H9 (cell line): ENCODE results near the gene KIRREL3. TPM values are rescaled to one million over a fixed set of nuclear protein-coding genes. Genes with fewer than 3 reads are reported as not detected.

ENCODE experiments used
- DNase-seq: peaks from one replicate; pipeline ENCODE4 v3.0.0-alpha.2; 2017
- H2AFZ ChIP-seq: one replicate; pipeline ENCODE4 v1.6.1; 2013; ENCODE audit warnings: mild to moderate bottlenecking, low read length, control low read depth, moderate library complexity
- H2AK5ac ChIP-seq: 2 replicates; pipeline ENCODE4 v1.6.1; 2013; ENCODE audit warnings: low read length, control low read depth, mixed read lengths; ENCODE audit not compliant: insufficient read length
- H2BK120ac ChIP-seq: one replicate; pipeline ENCODE4 v1.6.1; 2013; ENCODE audit warnings: low read depth, mild to moderate bottlenecking, low read length, control low read depth, inconsistent platforms; ENCODE audit not compliant: poor library complexity, severe bottlenecking
- H2BK12ac ChIP-seq: 2 replicates; pipeline ENCODE4 v1.6.1; 2013; ENCODE audit warnings: low read length, control low read depth, mixed read lengths, low read depth; ENCODE audit not compliant: insufficient read length
- H2BK15ac ChIP-seq: 2 replicates; pipeline ENCODE4 v1.6.1; 2013; ENCODE audit warnings: low read depth, low read length, control low read depth
- H2BK20ac ChIP-seq: one replicate; pipeline ENCODE4 v1.6.1; 2013; ENCODE audit warnings: low read depth, mild to moderate bottlenecking, low read length, control low read depth, inconsistent platforms; ENCODE audit not compliant: poor library complexity, severe bottlenecking
- H2BK5ac ChIP-seq: 2 replicates; pipeline ENCODE4 v1.6.1; 2013; ENCODE audit warnings: low read length, control low read depth, mixed read lengths; ENCODE audit not compliant: insufficient read length
- H3K14ac ChIP-seq: 2 replicates; pipeline ENCODE4 v1.6.1; 2013; ENCODE audit warnings: low read length, control low read depth; ENCODE audit not compliant: insufficient read depth
- H3K18ac ChIP-seq: 2 replicates; pipeline ENCODE4 v1.6.1; 2013; ENCODE audit warnings: low read depth, mild to moderate bottlenecking, mixed read lengths, low read length, control low read depth; ENCODE audit not compliant: insufficient read length
- H3K23ac ChIP-seq: 2 replicates; pipeline ENCODE4 v1.6.1; 2013; ENCODE audit warnings: low read length, control low read depth, mixed read lengths, low read depth; ENCODE audit not compliant: insufficient read length
- H3K23me2 ChIP-seq: 2 replicates; pipeline ENCODE4 v1.6.1; 2013; ENCODE audit warnings: low read depth, mild to moderate bottlenecking, mixed read lengths, low read length, control low read depth; ENCODE audit not compliant: insufficient read length, poor library complexity, severe bottlenecking
- H3K27ac ChIP-seq: 2 replicates; pipeline ENCODE4 v1.5.1; 2013; ENCODE audit warnings: low read length, control low read depth, mixed read lengths, low read depth; ENCODE audit not compliant: insufficient read length
- H3K27me3 ChIP-seq: 2 replicates; pipeline ENCODE4 v1.6.1; 2013; ENCODE audit warnings: low read length, control low read depth, inconsistent platforms; ENCODE audit not compliant: insufficient read depth
- H3K4ac ChIP-seq: 2 replicates; pipeline ENCODE4 v1.6.1; 2013; ENCODE audit warnings: low read depth, mild to moderate bottlenecking, control low read depth, inconsistent platforms, low read length, moderate library complexity
- H3K4me1 ChIP-seq: 2 replicates; pipeline ENCODE4 v1.6.1; 2013; ENCODE audit warnings: low read length, control low read depth, inconsistent platforms; ENCODE audit not compliant: insufficient read depth
- H3K4me2 ChIP-seq: 2 replicates; pipeline ENCODE4 v1.6.1; 2013; ENCODE audit warnings: low read length, control low read depth, mixed read lengths; ENCODE audit not compliant: insufficient read length, insufficient read depth
- H3K56ac ChIP-seq: 2 replicates; pipeline ENCODE4 v1.6.1; 2013; ENCODE audit warnings: low read depth, mild to moderate bottlenecking, mixed read lengths, low read length, control low read depth; ENCODE audit not compliant: insufficient read length
- H3K79me1 ChIP-seq: 2 replicates; pipeline ENCODE4 v1.6.1; 2013; ENCODE audit warnings: low read depth, mild to moderate bottlenecking, moderate library complexity, low read length, control low read depth, inconsistent platforms; ENCODE audit not compliant: insufficient read depth, poor library complexity, severe bottlenecking
- H3K79me2 ChIP-seq: 2 replicates; pipeline ENCODE4 v1.6.1; 2013; ENCODE audit warnings: low read length, control low read depth, inconsistent platforms; ENCODE audit not compliant: insufficient read depth
- H3K9ac ChIP-seq: 2 replicates; pipeline ENCODE4 v1.6.1; 2013; ENCODE audit warnings: low read length, control low read depth, mixed read lengths; ENCODE audit not compliant: insufficient read length; ENCODE audit errors: extremely low read depth
- H3K9me3 ChIP-seq: one replicate; pipeline ENCODE4 v1.6.1; 2013; ENCODE audit warnings: low read depth, low read length, inconsistent platforms; ENCODE audit not compliant: control insufficient read depth
- H3T11ph ChIP-seq: one replicate; pipeline ENCODE4 v1.6.1; 2013; ENCODE audit warnings: mild to moderate bottlenecking, low read length, control low read depth, inconsistent platforms
- H4K20me1 ChIP-seq: one replicate; pipeline ENCODE4 v1.6.1; 2013; ENCODE audit not compliant: control insufficient read depth, insufficient read length, insufficient read depth
- H4K5ac ChIP-seq: 2 replicates; pipeline ENCODE4 v1.6.1; 2013; ENCODE audit warnings: low read depth, mild to moderate bottlenecking, mixed read lengths, low read length, control low read depth; ENCODE audit not compliant: insufficient read length
- H4K8ac ChIP-seq: replicated peaks from 2 replicates; pipeline ENCODE4 v1.6.1; 2013; ENCODE audit warnings: low read length, control low read depth, mixed read lengths, low read depth; ENCODE audit not compliant: insufficient read length
- H4K91ac ChIP-seq: 2 replicates; pipeline ENCODE4 v1.6.1; 2013; ENCODE audit warnings: low read depth, mild to moderate bottlenecking, moderate library complexity, mixed read lengths, low read length, control low read depth; ENCODE audit not compliant: insufficient read length
- H3K27ac Mint-ChIP-seq, 3 experiments: 2 replicates in 2 of 3; 3 replicates in 1 of 3; pipeline ENCODE4 v1.8.0; 2020 to 2021; ENCODE audit warnings: mixed read lengths in 3 of 3, mild to moderate bottlenecking in 1 of 3, moderate library complexity in 1 of 3
- H3K27me3 Mint-ChIP-seq: 2 replicates; pipeline ENCODE4 v1.8.0; 2021; ENCODE audit warnings: low read depth, mild to moderate bottlenecking, moderate library complexity, mixed read lengths
- H3K36me3 Mint-ChIP-seq, 3 experiments: 2 replicates in 2 of 3; 3 replicates in 1 of 3; pipeline ENCODE4 v1.8.0; 2020 to 2021; ENCODE audit warnings: low read depth in 3 of 3, mixed read lengths in 3 of 3; ENCODE audit not compliant: insufficient read depth in 1 of 3
- H3K4me1 Mint-ChIP-seq, 2 experiments: 2 replicates each; pipeline ENCODE4 v1.8.0; 2020; ENCODE audit warnings: mixed read lengths in 2 of 2
- H3K4me3 Mint-ChIP-seq, 2 experiments: 2 replicates in 1 of 2; 3 replicates in 1 of 2; pipeline ENCODE4 v1.8.0; 2020 to 2021; ENCODE audit warnings: mild to moderate bottlenecking in 2 of 2, mixed read lengths in 2 of 2, moderate library complexity in 1 of 2
- H3K9me3 Mint-ChIP-seq, 2 experiments: 2 replicates in 1 of 2; 3 replicates in 1 of 2; pipeline ENCODE4 v1.8.0; 2020; ENCODE audit warnings: mild to moderate bottlenecking in 2 of 2, mixed read lengths in 2 of 2, moderate library complexity in 1 of 2
- WGBS: extraction: QIAGEN DNeasy Blood & Tissue Kit; methylation state at CpG from one replicate; pipeline ENCODE4 v1.1.7; 2013; ENCODE audit warnings: missing lambda C conversion rate, low lambda C conversion rate, mixed read lengths; ENCODE audit not compliant: insufficient read length; ENCODE audit errors: extremely low coverage; 5-methylcytosine and 5-hydroxymethylcytosine counted together
- total RNA-seq: library from RNA; stranded (reverse); gene quantifications from 2 replicates; pipeline ENCODE4 v1.2.1, GENCODE V29; 2021
- TF ChIP-seq, protein P1 (sequence below): fragments of 200-600 bp; sonication (generic); conservative IDR thresholded peaks from 3 replicates; pipeline ENCODE4 v1.8.0; 2021; ENCODE audit warnings: antibody characterized with exemption, mild to moderate bottlenecking

The KIRREL3 gene
- total RNA-seq, 1 experiment from 2014 or later: 0.17 TPM

DNA sequence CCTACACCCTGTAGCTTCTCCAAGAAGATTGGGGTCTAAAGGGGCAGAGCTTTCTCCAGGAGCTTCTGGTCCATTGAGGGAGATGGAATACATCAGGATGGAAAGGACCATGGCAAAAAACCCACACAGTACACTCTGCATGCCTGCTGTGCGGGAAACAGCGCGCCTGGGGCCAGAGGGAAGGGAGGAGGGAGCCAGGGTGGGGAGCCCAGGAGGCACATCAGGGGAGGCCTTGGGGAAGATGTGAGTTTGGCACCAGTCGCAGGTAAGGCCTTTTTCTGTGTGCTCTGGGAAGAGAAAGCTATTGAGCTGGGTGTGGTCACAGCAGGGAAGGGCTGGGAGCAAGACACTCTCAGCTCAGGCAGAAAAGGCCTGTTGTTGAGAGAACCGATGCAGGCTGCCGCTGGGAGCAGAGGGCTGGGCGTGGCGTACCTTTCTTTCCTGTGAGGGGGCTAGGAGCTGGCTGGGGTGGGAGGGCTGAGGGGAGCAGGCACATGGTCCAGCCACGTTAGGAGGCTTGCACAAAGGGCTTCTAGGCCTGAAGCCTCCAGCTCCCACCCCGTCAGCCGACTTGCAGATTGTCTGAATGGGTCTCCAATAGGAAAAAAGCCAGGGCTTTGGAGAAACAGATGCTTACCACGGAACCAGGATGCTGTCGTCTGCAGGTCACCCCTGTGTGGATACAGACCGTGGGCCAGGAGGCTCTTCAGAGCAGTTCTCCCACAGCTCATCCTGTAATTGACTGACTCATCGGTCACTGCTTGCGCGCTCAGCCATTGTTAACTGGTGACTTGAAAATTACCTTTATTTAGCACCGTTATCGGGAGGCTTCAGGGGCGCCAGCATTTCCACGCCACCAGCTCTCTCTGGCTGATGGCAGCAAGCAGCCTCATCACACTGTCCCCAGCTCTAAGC lies 407.8 kb downstream of the KIRREL3 start:
- Histone ChIP-seq H2AFZ (no peak overlapping the region), H4K91ac (no peak overlapping the region), H2BK5ac (no peak overlapping the region), H2BK12ac (no peak overlapping the region), H3K27ac (no peak overlapping the region), H3K4me2 (no peak overlapping the region), H3K9ac (no peak overlapping the region), H2BK15ac (no peak overlapping the region), H2BK120ac (no peak overlapping the region), H3K4ac (no peak overlapping the region), H3K79me1 (no peaks in the 10 kb centered on the region), H3K14ac (peak overlapping the region; percentile 17), H3K27me3 (no peaks in the 10 kb centered on the region), H4K20me1 (no peaks in the 10 kb centered on the region), H3K9me3 (no peaks in the 10 kb centered on the region), H3K56ac (no peak overlapping the region), H2BK20ac (no peak overlapping the region), H4K8ac (no peak overlapping the region), H3K18ac (no peak overlapping the region), H3K79me2 (no peaks in the 10 kb centered on the region), H2AK5ac (no peak overlapping the region), H4K5ac (no peak overlapping the region), H3K23ac (no peak overlapping the region), H3K23me2 (no peaks in the 10 kb centered on the region), H3K4me1 (no peaks in the 10 kb centered on the region), H3T11ph (no peak overlapping the region)
- Mint-ChIP-seq H3K36me3 (no peaks in the 10 kb centered on the region), H3K4me3 (no peak overlapping the region), H3K27ac (peak overlapping the region in 2 of 3 experiments; percentile 28 to 65; a peak in 1 of 7 replicates), H3K9me3 (peaks cover under 1% of the 10 kb centered on the region in 2 experiments; a peak in 1 of 5 replicates), H3K27me3 (peaks cover 2% of the 10 kb centered on the region), H3K4me1 (peaks cover 19 to 34% of the 10 kb centered on the region in 2 experiments)
- WGBS: no CpG with 5 or more reads among the region's 21 CpGs
- peak; percentile 67 for DNase-seq
- TF ChIP-seq, protein P1, sequence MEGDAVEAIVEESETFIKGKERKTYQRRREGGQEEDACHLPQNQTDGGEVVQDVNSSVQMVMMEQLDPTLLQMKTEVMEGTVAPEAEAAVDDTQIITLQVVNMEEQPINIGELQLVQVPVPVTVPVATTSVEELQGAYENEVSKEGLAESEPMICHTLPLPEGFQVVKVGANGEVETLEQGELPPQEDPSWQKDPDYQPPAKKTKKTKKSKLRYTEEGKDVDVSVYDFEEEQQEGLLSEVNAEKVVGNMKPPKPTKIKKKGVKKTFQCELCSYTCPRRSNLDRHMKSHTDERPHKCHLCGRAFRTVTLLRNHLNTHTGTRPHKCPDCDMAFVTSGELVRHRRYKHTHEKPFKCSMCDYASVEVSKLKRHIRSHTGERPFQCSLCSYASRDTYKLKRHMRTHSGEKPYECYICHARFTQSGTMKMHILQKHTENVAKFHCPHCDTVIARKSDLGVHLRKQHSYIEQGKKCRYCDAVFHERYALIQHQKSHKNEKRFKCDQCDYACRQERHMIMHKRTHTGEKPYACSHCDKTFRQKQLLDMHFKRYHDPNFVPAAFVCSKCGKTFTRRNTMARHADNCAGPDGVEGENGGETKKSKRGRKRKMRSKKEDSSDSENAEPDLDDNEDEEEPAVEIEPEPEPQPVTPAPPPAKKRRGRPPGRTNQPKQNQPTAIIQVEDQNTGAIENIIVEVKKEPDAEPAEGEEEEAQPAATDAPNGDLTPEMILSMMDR: no peak
